GM21786 (cell line): ENCODE results near the gene ZNF487.

Source experiments
- ATAC-seq: cut with Tn5 transposase; IDR thresholded peaks from one replicate; pipeline ENCODE4 v1.9.1; 2021; ENCODE audit not compliant: unreplicated experiment

ZNF487 gene

GRCh38 chr10:43482319-43483078, 45.6 kb downstream of the ZNF487 start:
- no peak for ATAC-seq

GRCh38 chr10:43491855-43492254, 54.9 kb downstream of the ZNF487 start:
- ATAC-seq = no peak

GRCh38 chr10:43502931-43503330, 66.0 kb downstream of the ZNF487 start:
- no peak for ATAC-seq

- ATAC-seq = no peak
Observed at GRCh38 chr10:43524434-43525247, 87.7 kb downstream of the ZNF487 start.
